Sigmoid colon (tissue), 4 donors: ENCODE results near the gene LIN52.

Experiments used
- EP300 ChIP-seq, 4 donors: sonication (generic); formaldehyde crosslinking; IDR thresholded peaks; one replicate each; pipeline ENCODE4 v1.6.1; 2017; ENCODE audit warnings: antibody characterized with exemption in 4 of 4
- POLR2A ChIP-seq, 2 donors: fragments of 450-650 bp; IDR thresholded peaks; one replicate each; pipeline ENCODE4 v1.6.1; 2016; ENCODE audit warnings: antibody characterized with exemption in 2 of 2, mild to moderate bottlenecking in 2 of 2, moderate library complexity in 2 of 2
- POLR2AphosphoS5 ChIP-seq, 4 donors: sonication (generic); formaldehyde crosslinking; IDR thresholded peaks; one replicate each; pipeline ENCODE4 v1.6.1; 2017; ENCODE audit warnings: antibody characterized with exemption in 4 of 4
- TF ChIP-seq, protein P1 (sequence below), 4 experiments: fragments of 450-650 bp in 3 of 4; fragments of 200-600 bp in 1 of 4; IDR thresholded peaks; one replicate each; pipeline ENCODE4 v1.5.1; 2016 to 2019; ENCODE audit warnings: antibody characterized with exemption in 4 of 4, mild to moderate bottlenecking in 3 of 4, moderate library complexity in 2 of 4

DNA sequence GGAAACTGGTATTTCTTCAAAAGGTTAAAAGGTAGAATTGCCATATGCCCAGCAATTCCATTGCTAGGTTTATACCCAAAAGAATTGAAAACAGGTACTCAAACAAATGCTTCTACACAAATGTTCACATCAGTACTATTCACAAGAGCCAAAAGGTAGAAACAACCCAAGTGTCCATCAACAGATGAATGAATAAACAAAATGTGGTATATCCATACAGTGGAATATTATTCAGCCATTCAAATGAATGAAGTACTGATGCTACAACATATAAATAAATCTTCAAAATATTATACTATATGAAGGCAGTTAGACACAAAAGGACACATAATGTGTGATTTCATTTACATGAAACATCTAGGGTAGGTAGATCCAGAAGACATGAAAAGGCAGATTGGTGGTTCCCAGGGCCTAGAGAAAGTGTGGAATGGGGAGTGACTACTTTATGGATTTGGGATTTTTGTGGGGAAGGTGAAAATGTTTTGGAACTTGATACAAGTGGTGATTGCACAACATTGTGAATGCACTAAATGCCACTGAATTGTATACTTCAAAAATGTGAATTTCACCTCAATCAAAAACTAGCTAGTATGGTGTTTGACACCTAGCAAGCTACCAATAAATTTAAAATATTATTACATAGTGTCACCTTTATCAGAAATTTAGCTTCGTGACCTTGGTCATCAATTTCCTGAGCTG, 41.7 kb downstream of the LIN52 start:
- TF ChIP-seq, protein P1, sequence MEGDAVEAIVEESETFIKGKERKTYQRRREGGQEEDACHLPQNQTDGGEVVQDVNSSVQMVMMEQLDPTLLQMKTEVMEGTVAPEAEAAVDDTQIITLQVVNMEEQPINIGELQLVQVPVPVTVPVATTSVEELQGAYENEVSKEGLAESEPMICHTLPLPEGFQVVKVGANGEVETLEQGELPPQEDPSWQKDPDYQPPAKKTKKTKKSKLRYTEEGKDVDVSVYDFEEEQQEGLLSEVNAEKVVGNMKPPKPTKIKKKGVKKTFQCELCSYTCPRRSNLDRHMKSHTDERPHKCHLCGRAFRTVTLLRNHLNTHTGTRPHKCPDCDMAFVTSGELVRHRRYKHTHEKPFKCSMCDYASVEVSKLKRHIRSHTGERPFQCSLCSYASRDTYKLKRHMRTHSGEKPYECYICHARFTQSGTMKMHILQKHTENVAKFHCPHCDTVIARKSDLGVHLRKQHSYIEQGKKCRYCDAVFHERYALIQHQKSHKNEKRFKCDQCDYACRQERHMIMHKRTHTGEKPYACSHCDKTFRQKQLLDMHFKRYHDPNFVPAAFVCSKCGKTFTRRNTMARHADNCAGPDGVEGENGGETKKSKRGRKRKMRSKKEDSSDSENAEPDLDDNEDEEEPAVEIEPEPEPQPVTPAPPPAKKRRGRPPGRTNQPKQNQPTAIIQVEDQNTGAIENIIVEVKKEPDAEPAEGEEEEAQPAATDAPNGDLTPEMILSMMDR (IDR thresholded peaks at IDR 0.05), result no peak
- no peak for TF ChIP-seq POLR2A (IDR thresholded peaks at IDR 0.05)
- no peak for TF ChIP-seq EP300 (IDR thresholded peaks at IDR 0.05)
- TF ChIP-seq POLR2AphosphoS5 (IDR thresholded peaks at IDR 0.05), result no peak
